A673 (cell line): ENCODE measurements around the gene TMPRSS11E. TPM values are rescaled to one million over a fixed set of nuclear protein-coding genes. Genes with fewer than 3 reads are reported as not detected.

Experiments
- BruUV-seq: library from RNA; stranded (reverse); fragments of 400-500 nt; replicated peaks from 2 replicates; lab custom pipeline; 2021; lab: Mats Ljungman, UMichigan
- CTCF ChIA-PET: fragments of 300-600 bp; sonication (Branson Sonifier 250); formaldehyde crosslinking; loops from one replicate; lab custom pipeline; 2022; ENCODE audit warnings: antibody characterized with exemption; lab: Charles Lee
- POLR2A ChIA-PET: fragments of 300-600 bp; sonication (Branson Sonifier 250); formaldehyde crosslinking; loops from one replicate; lab custom pipeline; 2022; ENCODE audit warnings: antibody characterized with exemption; ENCODE audit not compliant: low non-redundant PET; lab: Charles Lee
- DNase-seq: peaks from one replicate; pipeline ENCODE4 v3.0.0-alpha.2; 2015; ENCODE audit warnings: low spot score
- H3K27ac ChIP-seq: fragments of 200-600 bp; sonication (generic); 2 replicates; pipeline ENCODE4 v1.5.1; 2016; ENCODE audit warnings: mixed run types, low read depth, mild to moderate bottlenecking, mixed read lengths, antibody characterized with exemption, low read length; ENCODE audit not compliant: poor library complexity, severe bottlenecking
- H3K27me3 ChIP-seq: fragments of 200-600 bp; sonication (generic); replicated peaks from 2 replicates; pipeline ENCODE4 v1.6.1; 2017; ENCODE audit warnings: mixed run types, low read depth, mild to moderate bottlenecking, mixed read lengths, antibody characterized with exemption, low read length; ENCODE audit not compliant: insufficient read depth, poor library complexity
- H3K36me3 ChIP-seq: fragments of 200-600 bp; sonication (generic); 2 replicates; pipeline ENCODE4 v1.6.1; 2016; ENCODE audit warnings: mixed run types, mild to moderate bottlenecking, mixed read lengths, antibody characterized with exemption, low read length; ENCODE audit not compliant: insufficient read depth, poor library complexity, severe bottlenecking
- H3K4me1 ChIP-seq: fragments of 200-600 bp; sonication (generic); 2 replicates; pipeline ENCODE4 v1.6.1; 2017; ENCODE audit warnings: mixed run types, mild to moderate bottlenecking, mixed read lengths, antibody characterized with exemption, low read length; ENCODE audit not compliant: insufficient read depth, poor library complexity, severe bottlenecking
- H3K4me3 ChIP-seq: fragments of 200-600 bp; sonication (generic); 2 replicates; pipeline ENCODE4 v1.5.1; 2016; ENCODE audit warnings: low read depth, mixed run types, mild to moderate bottlenecking, mixed read lengths, low read length; ENCODE audit not compliant: poor library complexity, severe bottlenecking
- H3K9me3 ChIP-seq: fragments of 200-600 bp; sonication (generic); 2 replicates; pipeline ENCODE4 v1.6.1; 2016; ENCODE audit warnings: mixed run types, low read depth, mild to moderate bottlenecking, mixed read lengths, antibody characterized with exemption, low read length; ENCODE audit not compliant: poor library complexity, severe bottlenecking
- EZH2 ChIP-seq: fragments of 200-600 bp; sonication (generic); IDR thresholded peaks from 2 replicates; pipeline ENCODE4 v1.6.1; 2017; ENCODE audit warnings: borderline replicate concordance, low read depth, mild to moderate bottlenecking, mixed read lengths, antibody characterized with exemption, low read length; ENCODE audit not compliant: poor library complexity, severe bottlenecking
- intact Hi-C: fragments of 100-400 bp; cut with micrococcal nuclease; formaldehyde crosslinking; loops from one replicate; pipeline ENCODE4 v1.10.0; 2022; ENCODE audit not compliant: unreplicated experiment
- total RNA-seq: library from RNA; stranded (reverse); gene quantifications from 2 replicates; pipeline ENCODE4 v1.2.3, GENCODE V29; 2021
- TF ChIP-seq, protein P1 (sequence below): fragments of 300-800, 200-600 bp; sonication (generic); conservative IDR thresholded peaks from 2 replicates; pipeline ENCODE4 v1.5.1; 2017; ENCODE audit warnings: low read depth, mild to moderate bottlenecking, antibody characterized with exemption, low read length, moderate library complexity, mixed read lengths

Gene TMPRSS11E
- total RNA-seq, 1 experiment from 2014 or later = not detected

DNA sequence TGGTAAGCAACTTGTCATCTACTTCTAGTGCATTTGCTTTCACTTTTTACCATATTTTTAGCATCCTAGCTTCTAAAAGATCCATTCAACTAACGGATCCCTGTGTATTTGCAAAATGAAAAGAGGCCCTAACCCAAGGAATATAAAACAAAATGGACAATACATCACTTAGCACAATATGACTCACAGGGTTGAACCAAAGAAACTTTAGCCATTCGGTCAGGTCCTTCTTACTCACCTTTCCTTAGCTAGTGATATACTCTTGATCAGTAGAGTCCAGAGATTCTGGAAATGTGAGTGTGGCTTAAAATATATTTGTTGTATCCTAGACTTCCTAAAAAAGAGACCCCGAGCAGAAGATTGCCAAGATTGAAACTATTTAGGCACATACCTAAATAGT, 19.5 kb downstream of the TMPRSS11E start:
- no peak for DNase-seq
- no TSS peak for BruUV-seq
- Histone ChIP-seq H3K4me3 (no peak overlapping the region), H3K4me1 (no peaks in the 10 kb centered on the region), H3K36me3 (no peaks in the 10 kb centered on the region), H3K27me3 (no peaks in the 10 kb centered on the region), H3K9me3 (no peaks in the 10 kb centered on the region), H3K27ac (no peak overlapping the region)
- intact Hi-C loops = no loop called here
- TF ChIP-seq, protein P1, sequence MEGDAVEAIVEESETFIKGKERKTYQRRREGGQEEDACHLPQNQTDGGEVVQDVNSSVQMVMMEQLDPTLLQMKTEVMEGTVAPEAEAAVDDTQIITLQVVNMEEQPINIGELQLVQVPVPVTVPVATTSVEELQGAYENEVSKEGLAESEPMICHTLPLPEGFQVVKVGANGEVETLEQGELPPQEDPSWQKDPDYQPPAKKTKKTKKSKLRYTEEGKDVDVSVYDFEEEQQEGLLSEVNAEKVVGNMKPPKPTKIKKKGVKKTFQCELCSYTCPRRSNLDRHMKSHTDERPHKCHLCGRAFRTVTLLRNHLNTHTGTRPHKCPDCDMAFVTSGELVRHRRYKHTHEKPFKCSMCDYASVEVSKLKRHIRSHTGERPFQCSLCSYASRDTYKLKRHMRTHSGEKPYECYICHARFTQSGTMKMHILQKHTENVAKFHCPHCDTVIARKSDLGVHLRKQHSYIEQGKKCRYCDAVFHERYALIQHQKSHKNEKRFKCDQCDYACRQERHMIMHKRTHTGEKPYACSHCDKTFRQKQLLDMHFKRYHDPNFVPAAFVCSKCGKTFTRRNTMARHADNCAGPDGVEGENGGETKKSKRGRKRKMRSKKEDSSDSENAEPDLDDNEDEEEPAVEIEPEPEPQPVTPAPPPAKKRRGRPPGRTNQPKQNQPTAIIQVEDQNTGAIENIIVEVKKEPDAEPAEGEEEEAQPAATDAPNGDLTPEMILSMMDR = no peak
- no peak for TF ChIP-seq EZH2
- ChIA-PET CTCF (no interaction called here), POLR2A (no interaction called here)

DNA sequence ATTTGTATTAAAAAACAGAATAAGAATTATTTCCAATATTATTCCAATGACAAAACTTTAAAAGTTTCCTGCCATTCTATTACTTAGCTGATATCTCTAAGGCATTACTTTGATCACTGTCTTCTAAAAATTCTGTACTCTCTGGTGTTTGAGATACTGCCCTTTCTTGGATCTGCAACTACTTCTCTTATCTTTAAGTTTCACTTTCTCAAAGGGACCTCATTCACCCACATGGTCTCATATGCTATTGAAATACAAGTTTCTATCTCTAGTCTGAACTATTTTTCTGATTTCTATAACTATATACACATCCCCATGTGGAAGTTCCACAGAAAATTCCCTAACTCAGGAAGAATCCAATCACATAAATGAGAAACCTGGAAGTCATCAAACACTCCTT, 22.2 kb downstream of the TMPRSS11E start:
- H3K4me3 ChIP-seq = no peak overlapping the region
- no TSS peak for BruUV-seq
- H3K9me3 ChIP-seq = no peaks in the 10 kb centered on the region
- intact Hi-C loops = no loop called here
- DNase-seq = no peak
- no peak overlapping the region for H3K27ac ChIP-seq
- CTCF ChIA-PET = no interaction called here
- TF ChIP-seq, protein P1 = no peak
- TF ChIP-seq EZH2 = no peak
- no peaks in the 10 kb centered on the region for H3K36me3 ChIP-seq
- H3K4me1 ChIP-seq = no peaks in the 10 kb centered on the region
- H3K27me3 ChIP-seq = no peaks in the 10 kb centered on the region
- POLR2A ChIA-PET = no interaction called here

DNA sequence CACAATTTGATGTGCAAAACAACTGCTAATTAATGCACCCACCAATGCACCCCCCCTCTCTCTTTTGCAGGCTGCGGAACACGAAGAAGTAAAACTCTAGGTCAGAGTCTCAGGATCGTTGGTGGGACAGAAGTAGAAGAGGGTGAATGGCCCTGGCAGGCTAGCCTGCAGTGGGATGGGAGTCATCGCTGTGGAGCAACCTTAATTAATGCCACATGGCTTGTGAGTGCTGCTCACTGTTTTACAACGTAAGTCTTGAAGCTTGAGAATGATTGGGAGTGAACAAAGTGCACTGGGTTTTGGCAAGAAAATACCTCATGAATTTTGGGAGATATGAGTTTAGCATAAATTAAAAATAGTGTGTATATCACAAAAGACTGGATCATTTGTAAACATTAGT, 28.9 kb downstream of the TMPRSS11E start:
- H3K27me3 ChIP-seq = no peaks in the 10 kb centered on the region
- no TSS peak for BruUV-seq
- no peak overlapping the region for H3K27ac ChIP-seq
- TF ChIP-seq, protein P1 = no peak
- TF ChIP-seq EZH2 = no peak
- H3K36me3 ChIP-seq = no peaks in the 10 kb centered on the region
- H3K4me3 ChIP-seq = no peak overlapping the region
- POLR2A ChIA-PET = no interaction called here
- no peaks in the 10 kb centered on the region for H3K4me1 ChIP-seq
- intact Hi-C loops = no loop called here
- no peak for DNase-seq
- H3K9me3 ChIP-seq = no peaks in the 10 kb centered on the region
- CTCF ChIA-PET = no interaction called here
